NCI-H2029 treated with DMSO at 0.1 percent for 48 hours (cell line): Measurements from ENCODE around the gene ZNF521.
"Not testable (repeated sequence)": the region's sequence is repeated elsewhere in the genome, so short reads cannot be mapped to it uniquely, and the experiment has no call there.

Experiments used
- DNase-seq: peaks from one replicate; lab custom pipeline; 2025; lab: John Stamatoyannopoulos, UW

The ZNF521 gene

DNA sequence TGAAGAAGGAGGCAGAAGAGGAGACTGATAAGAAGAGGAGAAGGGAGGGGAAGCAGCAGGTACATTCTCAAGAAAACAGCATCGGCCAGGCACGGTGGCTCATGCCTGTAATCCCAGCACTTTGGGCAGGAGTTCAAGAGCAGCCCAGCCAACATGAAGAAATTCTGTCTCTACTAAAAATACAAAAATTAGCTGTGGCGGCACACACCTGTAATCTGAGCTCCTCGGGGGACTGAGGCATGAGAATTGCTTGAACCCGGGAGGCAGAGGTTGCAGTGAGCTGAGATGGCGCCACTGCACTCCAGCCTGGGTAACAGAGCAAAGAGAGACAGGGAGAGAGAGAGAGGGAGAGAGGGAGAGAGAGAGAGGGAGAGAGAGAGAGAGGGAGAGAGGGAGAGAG, 318.8 kb downstream of the ZNF521 start:
- DNase-seq = not testable (repeated sequence)

DNA sequence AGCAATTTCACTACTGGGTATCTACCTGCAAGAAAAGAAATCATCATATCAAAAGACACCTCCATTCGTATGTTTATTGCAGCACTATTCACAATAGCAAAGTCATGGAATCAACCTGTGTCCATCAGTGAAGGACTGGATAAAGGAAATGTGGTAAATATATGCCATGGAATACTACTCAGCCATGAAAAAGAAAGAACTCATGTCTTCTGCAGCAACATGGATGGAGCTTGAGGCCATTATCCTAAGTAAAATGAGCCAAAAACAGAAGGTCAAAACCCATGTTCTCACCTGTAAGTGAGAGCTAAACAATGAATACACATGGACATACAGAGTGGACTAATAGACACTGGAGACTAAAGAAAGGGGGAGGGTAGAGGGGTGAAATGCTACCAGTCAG, 322.2 kb downstream of the ZNF521 start:
- DNase-seq = no peak

DNA sequence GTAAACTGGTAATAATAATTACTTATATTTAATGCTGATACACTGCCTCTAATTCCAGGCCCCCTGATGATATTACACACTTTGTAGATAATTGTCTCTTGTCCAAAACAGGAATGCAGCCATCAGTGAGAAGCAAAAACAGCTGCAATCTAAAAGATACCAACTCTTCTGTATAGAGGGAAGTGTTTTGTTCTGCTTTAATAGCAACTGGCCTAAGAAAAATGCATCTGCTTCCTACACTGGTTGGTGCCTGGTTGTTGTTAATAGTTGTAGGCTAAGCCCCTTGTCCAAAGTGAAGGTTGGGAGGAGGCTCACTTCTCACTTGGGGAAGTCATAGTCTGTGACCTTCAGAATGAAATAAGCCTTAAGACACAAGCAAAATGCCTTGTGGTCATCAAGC, 332.0 kb downstream of the ZNF521 start:
- DNase-seq = no peak

DNA sequence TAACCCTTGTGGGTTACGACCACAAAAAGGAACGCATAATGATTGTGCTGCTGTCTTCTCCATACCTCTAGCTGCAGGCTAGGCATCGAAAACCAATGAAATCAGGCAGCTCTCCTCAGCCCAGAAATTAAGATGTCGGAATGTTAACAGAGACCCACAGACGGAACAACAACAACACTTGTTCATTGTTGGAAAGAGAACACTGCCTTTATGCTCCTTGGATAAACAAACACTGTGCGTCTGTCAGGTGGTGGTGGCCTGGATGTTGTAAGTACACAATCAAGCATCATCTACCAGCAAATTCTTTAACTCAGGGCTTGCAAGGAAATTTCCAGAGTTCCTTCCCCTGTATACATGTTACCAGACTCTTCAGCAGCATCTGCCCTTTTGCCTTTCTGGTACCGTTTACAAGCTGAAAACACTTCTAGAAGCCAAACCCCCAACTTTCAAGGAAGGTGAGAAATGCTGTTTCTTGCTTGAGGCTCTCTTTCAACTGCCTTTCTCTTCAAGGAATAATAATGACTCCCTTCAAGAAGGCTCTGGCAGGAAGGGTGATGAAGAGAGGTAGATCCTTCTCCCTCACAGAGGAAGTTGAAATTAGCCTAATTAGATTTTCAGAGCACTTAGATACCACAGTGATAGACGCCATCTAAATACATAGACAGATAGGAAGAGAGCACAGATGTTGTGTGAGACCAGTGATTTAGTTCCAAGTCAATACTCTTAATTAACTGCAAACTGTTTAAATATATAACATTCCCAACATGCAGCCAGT, 332.7 kb downstream of the ZNF521 start:
- no peak for DNase-seq

DNA sequence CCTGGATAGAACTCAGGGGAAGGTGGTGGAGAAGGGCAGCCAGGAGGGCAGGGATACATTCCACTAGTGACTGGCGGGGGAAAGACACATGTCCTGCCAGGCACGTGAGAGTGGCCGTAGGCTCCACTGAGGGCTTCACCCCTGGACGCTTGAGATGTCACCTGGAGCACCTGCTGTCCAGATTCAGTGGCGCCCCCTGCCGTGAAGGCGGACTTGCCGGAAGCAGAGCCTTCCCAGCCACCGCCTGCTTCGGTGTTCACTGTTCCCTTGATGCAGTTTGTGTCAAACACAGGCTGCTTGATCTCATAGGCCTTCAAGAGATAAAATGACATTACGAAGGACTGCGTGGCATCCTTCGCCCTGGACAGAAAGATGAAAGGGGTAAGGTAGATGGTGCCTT, 335.3 kb downstream of the ZNF521 start:
- no peak for DNase-seq

DNA sequence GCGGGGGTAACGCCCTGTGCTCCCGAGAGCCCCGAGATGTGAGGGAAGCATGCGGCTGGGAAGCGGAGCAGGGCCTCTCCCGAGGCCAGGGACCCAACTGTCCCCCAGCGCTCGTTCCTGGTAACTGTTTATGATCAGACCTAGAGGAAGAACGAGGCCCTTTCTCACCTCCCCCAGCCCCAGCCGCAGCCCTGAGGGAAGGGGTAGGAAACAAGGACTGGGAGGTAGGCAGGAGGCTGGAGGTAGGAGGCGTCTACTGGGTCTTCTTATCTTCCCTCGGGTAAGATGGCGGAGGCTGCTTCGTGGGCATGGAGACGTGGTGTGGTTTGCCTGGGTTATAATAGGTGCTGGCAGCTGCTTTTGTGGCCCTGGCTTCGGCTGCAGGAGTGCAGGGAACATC, 335.8 kb downstream of the ZNF521 start:
- DNase-seq = no peak
